ENCODE results near the gene PI4KA. TPM values are rescaled to one million over a fixed set of nuclear protein-coding genes. Genes with fewer than 3 reads are reported as not detected.

Gene PI4KA
- total RNA-seq, 1 donor from 2014 or later, result 58.2 TPM

DNA sequence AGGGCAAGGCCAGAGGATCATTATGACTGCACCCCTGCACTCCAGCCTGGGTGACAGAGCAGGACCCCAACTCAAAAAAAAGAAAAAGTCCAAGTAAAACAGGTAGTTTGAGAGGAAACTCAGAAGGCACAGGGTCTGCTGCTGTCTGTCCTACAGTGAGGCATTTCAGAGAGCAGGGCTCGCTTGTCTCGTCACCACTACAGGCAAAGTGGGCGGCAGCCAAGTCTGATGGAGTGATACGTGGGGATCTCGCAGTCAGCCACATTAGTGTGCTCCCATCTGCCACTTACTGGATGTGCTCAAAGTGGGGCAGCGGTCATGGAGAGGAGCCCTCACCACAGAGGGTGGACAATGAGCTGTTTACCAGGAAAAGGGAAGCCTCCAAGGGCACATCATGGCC, 42.1 kb downstream of the PI4KA start:
- DNase-seq (ENCODE audit: low read depth), result no peak

DNA sequence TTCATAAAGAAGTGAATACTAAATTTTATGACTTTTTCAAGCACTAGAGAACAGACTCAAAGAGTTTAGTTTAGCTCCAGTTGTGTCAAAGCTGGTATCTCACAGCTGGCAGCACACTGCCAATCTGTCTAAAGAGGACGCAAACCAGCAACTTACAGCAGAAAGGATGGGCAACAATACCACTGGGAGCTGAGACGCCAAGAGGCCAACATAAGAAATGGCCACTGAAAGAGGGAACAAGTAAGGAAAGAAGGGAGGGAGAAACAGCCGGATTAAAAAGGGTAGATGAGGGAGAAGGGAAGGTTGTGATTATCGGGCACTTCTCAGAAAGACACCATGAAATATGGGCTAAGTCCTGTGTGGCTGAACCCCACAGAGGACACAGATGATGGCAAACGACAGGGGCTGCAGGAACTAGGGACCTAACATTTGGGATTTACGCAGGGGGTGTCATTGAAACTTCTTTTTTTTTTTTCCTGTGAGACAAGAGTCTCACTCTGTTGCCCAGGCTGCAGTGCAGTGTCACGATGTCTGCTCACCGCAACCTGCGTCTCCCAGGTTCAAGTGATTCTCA, 43.0 kb downstream of the PI4KA start:
- DNase-seq (ENCODE audit: low read depth), result no peak

DNA sequence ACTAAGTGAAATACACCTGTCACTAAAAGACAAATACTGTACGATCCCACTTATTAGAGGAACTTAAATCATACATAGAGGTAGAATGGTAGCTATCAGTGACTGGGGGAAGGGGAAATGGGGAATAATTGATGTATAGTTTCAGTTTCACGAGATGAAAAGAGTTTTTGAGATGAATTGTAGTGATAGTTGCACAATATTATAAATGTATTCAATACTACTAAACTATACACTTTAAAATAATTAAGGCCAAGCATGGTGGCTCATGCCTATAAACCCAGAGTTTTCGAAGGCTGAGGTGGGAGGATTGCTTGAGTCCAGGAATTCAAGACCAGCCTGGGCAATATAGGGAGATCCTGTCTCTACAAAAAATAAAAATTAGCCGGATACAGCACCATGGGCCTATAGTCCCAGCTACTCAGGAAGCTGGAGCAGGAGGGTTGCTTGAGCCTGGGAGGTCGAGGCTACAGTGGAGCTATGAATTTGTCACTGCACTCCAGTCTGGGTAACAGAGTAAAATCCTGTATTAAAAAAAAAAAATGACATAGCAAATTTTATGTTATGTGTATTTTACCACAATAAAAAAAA, 44.3 kb downstream of the PI4KA start:
- no peak for DNase-seq (ENCODE audit: low read depth)

DNA sequence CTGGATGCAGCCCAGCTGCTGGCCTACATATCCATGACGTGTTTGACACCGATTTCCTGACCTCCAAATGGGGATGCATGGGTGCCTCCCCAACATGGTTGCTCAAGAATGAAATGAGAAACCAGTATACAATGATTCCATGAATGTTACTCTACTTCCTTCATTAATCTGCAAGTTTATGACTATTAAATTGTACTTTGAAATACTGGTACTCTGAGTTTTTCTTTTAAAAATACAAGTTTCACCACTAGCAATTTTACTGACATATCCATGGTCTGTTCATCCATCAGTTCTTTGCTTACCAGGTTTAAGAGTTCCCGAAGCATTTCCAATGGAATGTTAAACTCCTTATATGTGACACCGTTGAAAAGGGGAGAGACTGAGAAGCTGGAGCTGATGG, 45.6 kb downstream of the PI4KA start:
- DNase-seq (ENCODE audit: low read depth), result no peak

DNA sequence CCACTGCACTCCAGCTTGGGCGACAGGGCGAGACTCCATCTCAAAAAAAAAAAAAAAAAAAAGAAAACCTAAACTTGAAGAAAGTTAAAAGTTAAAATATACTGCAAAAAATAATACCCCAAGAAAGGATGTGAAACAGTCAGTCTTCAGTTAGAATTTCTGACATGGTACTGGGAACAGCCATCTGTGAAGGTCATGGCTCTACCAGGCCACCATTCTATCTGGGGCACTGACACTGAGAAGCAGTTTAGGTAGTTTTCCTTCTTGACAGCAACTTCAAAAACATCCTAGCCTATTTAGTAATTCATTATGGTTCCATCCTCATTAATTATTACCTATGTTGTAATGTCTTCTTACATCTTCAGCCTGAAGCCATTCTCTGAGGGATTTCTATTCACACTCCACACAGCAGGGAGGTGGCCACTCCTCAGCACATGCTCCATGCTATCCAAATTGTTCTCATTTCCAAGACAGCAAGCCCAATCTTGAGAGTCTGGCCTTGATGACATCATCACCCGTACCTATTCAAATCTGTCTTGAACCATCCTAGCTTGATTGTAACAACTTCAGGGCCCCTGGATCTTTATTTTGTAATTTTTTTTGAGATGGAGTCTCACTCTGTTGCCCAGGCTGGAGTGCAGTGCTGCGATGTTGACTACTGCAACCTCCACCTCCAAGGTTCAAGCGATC, 46.5 kb downstream of the PI4KA start:
- DNase-seq (ENCODE audit: low read depth), result peak; percentile 78

DNA sequence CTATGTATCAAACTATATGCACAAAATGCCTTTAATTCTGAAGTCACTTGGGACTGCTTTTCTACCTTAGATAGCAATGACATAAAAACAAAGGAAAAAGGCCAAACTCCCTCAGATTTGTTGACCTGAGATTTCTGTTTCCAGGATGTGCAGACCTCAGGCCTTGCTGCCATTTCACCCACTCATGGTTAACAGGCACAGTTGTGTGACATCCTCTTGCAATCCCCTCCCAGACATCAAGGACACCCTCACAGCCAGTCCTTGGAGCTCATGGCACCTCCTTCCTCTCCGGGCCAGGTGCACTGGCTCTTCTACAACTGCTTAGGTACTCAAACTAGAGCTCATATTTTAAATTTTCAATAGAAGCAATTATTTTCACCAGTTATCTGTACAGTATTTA, 47.4 kb downstream of the PI4KA start:
- no peak for DNase-seq (ENCODE audit: low read depth)

DNA sequence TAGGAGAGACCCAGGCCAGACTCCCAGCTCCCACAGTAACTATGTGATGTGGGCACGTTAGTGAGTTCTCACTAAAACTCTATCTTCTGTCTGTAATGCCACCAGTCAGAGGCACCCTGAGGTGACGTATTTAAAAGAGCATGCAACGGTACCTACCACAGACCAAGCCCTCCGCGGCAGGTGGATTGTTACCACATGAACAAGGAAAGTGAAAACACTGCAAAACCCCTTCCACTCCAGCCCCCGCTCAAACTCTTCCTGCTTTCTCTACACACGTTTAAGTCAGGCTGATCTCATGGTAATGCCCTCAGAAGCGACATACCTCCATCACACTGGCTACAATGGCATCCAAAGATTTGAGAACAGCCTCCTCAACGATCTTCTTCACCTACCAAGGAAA, 48.0 kb downstream of the PI4KA start:
- DNase-seq (ENCODE audit: low read depth), result no peak

DNA sequence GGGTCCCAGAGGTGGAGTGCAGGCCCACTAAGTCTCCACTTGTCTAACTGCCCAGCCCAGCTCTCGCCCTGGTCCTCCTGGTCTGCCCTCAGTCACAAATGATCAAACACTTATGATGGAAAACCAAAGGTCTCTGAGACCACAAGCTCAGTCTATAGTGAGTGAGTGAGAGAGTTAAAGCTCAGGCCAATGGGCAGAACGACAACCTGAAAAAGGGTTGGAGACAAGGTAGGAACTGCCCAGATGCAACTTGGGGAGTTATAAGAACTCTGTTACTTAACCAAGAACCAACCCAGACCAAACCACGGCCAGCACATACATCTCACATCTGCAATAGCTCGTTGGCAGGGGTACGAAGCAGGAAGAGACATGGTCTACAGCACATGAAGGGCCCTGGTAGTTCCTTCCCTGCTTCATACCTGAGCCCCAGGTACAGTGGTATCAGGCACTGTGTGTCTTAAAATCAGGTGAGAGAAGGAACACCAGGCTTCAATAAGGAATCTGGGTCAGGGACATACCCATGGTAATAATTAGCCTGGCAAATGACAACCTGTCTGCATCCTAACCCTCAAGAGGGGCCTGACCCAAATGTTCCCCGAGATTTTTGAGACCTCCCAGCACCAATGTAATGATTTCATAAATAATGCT, 48.9 kb downstream of the PI4KA start:
- DNase-seq (ENCODE audit: low read depth), result no peak

DNA sequence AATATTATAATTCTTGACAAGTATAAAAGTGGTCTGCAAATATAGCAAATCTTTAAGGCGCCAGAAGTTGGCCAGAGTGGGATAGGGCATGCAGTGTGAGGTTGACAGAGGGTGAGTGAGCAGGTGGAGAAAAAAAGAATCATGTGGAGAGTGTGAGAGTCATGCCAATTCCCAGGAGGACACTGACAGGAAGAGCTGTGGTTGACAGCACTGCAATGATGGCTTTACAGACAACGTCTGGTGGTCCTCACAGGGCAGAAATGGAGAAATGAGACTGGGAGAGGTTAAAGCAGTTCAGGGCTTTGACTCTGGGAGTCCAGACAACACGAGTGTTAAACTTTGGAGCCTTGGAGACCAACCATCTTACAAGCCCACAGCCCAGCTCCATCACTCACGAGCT, 49.8 kb downstream of the PI4KA start:
- DNase-seq (ENCODE audit: low read depth), result no peak

DNA sequence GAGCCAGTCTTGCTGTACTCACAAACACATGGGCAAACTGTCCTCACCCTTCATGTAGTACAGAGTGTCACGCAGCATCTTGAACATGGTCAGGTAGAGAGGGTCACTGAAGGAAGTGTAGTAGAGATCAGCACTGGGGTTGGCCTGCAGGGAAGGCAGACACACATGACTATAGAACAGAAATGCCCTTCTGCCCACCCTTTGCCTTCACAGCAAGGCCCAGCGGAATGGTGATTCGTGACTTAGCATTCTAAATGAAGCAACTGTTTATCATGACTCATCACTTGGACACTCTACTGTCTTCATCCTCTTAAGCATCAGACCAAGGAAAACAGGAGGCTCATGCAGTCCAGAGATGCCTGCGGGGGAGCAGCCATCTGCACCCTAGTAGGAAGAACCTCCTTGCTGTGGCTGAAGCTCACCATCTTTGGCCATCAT, 51.3 kb downstream of the PI4KA start:
- DNase-seq (ENCODE audit: low read depth), result peak; percentile 86

DNA sequence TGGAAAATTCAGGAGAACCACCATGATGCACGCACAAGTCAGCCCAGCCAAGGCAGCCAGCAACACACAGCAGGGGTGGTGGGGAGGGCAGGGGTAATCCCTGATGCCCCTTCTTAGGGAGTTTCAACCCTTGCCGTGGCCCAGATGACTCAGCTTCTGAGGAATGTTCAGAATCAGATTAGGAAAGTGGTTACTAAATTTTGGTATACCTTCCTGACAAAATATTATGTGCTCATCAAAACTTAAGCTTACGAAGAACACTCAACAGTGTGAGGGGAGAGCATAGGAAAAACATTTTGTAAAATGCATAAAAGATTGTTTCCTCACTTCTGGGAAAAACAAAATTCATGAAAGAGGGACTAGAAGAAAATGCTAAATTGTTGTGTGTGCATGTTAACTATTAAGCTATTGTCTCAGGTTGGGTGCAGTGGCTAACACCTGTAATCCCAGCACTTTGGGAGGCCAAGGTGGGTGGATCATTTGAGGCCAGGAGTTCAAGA, 52.6 kb downstream of the PI4KA start:
- DNase-seq (ENCODE audit: low read depth), result no peak

DNA sequence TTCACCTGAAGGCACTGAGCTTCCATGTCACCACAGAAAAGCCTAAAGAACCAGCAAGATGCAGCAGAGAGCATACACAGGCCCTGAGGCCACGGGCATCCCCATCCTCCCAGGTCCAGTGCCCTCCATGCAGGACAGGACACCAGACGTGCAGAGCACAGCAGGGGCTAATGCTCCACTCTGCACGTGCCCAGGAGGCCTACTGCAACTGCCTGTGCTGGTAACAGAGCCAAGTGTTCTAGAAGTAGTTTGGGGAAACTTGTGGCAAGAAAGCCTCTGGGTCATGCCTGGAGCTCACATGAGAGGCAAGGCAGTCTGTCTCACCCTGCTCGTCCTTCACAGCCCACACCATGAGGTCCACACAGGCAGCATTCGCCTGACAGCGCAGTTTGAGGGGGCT, 54.0 kb downstream of the PI4KA start:
- no peak for DNase-seq (ENCODE audit: low read depth)

DNA sequence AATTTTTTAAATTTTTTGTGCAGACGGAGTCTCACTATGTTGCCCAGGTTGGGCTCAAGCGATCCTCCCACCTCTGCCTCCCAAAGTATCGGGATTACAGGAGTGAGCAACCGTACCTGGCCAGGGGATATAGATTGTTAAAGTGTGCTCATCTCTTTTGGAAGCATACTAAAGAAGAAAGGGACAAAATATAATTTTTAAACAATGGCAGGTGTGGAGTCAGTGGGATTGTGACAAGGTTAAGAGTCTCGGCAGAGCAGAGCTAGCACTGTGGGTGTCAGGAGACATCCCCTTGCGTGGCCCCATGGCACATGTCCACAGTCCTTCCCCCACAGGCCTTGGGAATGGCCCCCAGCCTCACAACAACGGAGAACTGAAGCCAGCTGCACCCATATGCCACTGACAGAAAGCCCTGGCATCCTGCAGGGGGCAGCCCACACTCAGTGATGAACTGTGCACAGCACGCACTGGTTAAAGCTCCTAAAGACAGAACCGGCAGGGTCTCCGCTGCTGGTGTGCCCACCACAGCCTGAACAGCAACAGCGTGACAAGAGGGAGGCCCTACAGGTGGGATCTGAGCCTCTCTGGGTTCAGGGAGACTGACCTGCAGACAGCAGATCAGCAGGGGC, 54.8 kb downstream of the PI4KA start:
- DNase-seq (ENCODE audit: low read depth), result peak; percentile 4

DNA sequence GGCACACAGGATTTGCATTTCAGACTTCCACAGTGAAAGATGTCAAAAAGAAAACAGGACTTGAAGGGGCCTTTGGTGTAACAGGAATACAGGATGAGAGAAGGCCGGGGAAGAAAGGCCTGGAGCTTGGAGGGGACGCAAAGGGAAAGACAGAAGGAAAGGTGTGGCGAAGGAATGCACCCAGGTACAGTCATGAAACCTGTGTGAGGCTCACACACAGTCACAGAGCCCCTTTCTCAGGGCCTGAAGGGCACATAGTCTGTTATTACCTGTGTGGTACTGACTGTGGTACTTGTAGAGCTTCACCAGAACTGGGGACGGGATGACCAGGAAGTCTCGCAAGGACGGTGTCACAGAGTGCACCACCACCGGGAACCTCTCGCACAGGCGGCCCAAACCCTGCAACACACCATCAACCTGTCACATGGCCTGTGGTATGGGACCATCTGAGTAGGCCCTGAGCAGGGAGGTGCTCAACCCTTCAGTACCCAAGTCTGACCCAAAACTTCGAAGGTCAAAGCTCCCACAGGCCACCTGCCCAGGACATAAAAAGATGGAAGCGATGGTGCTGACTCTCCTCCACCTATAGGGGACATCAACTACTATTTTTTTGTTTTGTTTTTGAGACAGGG, 55.6 kb downstream of the PI4KA start:
- no peak for DNase-seq (ENCODE audit: low read depth)

DNA sequence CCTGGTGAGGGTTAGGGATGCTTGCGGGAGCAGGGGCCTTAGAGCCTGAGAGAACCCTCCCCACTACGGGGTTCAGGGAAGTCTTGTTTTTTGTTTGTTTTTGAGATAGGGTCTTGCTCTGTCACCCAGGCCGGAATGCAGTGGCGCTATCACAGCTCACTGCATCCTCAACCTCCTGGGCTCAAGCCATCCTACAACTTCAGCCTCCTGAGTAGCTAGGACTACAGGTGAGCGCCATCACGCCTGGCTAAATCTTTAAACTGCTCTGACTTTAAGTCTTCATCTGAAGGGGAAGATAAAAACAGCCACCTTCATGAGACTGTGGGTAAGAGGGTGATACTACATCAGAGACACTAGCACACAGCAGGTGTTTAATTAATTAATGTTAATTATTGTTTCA, 56.2 kb downstream of the PI4KA start:
- no peak for DNase-seq (ENCODE audit: low read depth)

DNA sequence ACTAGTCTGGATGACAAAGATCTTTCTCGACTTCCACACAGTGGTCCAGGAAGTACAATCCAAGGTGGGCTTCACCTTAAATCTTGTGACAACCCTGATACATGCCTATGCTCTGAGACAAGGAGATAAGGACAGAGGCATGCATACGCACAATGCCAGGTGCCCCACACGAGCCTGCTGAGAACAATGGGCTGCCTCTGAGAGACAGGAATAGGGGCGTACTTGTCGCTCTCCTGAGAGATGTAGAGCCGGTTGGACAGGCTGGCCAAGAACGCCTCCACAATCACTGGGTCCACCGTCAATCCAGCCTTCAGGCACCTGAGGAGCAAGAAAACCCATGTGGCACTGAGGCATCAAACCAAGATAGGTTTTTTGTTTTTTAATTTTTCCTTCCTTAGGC, 59.2 kb downstream of the PI4KA start:
- DNase-seq (ENCODE audit: low read depth), result no peak

DNA sequence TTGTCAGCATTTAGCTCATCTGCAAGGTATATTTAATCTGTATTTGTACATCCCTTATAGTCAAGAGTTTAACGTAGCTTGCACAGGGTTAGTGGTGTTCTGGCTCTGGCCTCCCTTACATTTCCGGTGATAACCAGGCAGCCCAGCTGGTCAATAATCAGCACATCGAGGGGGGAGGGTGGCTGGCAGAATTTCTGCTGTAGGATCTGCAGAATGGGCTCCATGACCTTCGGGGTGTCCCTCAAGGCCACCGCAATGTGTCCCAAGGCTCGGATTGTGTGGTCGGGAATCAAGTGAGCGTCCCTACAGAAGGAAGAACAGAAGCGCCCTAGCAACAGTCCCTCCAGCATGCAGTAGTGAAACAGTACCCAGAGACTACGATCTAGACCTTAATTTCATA, 59.6 kb downstream of the PI4KA start:
- no peak for DNase-seq (ENCODE audit: low read depth)

DNA sequence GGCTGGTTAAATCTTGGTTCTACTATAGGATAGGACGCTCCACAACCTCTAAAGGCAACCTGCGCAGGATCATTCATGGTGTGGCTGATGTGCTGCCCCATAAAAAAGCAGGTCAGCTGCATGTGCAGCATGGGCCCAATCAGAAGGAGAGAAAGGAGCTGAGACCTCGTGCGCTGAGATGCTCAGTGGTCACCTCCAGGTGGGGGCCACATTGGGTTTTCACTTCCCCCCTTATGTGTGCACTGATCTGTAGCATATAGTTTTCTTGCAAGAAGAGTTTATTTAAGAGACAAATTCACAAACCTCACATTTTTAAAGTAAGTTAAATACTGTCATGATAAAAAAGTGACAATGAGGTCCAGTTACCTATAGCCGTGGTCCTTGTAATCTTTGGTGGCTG, 60.4 kb downstream of the PI4KA start:
- DNase-seq (ENCODE audit: low read depth), result no peak

DNA sequence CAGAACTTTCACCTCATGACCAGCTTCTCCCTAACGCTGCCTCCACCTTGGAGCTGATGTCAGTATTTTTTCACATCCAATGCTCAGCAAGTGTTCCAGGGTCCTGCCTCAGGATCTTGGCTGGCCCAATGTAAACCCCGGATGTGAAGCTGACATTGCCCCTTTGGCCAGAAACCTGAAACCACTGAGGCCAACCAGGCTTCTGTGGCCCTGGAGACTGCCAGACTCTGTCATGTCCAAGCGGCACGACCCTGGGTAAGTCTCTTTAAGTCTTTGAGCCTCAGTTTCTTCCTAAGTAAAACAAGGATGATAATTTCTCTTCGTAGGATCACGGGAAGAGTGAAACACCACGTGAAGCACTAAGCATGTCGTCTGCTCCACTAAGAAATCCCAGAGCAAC, 61.9 kb downstream of the PI4KA start:
- DNase-seq (ENCODE audit: low read depth), result no peak

DNA sequence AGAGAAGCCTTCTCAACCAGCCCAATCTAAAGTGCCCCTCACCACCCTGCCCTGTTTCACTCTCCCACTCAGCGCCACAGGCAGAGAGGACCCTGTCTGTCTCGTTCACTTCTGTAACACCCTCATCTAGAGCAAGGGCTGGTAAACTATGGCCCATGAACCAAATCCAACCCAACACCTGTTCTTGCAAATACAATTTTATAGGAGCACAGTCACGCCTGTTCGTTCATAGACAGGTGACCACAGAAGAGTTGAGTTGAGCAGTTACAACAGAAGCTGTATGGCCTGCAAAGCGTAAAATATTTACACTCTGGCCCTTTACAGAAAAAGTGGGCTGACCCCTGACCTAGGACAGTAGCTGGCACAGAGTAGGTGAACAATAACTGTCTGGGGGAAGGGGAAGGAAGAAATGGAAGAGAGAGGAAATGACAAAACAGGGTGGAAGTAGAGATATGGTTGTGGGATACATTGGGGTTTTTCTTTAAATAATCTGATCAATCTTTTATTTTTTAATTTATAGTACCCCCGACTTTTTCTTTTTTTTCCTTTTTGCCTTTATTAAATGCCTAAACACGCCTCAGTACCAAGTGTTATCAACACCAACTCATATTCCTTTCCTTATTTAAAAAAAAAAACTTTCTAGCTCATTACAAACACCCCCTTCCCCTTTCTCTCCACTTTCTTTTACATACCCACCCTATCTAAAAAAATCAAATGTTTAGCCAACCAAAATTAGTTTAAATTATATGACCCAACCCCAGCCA, 63.8 kb downstream of the PI4KA start:
- no peak for DNase-seq (ENCODE audit: low read depth)

Data from renal cortical epithelial cell (primary cell).